Measurements from ENCODE around the gene FAM120A. TPM values are rescaled to one million over a fixed set of nuclear protein-coding genes. Genes with fewer than 3 reads are reported as not detected.

Gene FAM120A
- total RNA-seq, 6 experiments from 2014 or later: 61.9 to 92.1 (median 76.0) TPM

DNA sequence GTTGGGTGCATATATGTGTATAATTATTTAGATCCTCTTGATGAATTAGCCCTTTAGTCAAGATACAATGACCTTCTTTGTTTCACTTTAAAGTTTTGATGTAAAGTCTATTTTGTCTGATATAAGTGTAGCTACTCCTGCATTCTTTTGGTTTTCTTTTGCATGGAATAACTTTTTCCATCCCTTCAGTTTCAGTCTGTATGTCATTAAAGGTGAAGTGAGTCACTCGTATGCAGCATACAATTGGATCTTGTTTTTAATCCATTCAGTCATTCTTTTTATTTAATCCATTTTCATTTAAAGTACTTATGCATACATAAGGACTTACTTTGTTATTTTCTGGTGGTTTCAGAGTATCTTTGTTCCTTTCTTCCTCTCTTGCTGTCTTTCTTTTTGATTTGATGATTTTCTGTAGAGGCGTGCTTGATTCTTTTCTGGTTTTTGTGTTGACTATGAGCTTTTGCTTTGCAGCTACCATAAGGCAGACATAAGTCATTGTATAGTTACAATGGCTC, 36.3 kb upstream of the FAM120A start:
- ATAC-seq: no peak
- H3K27ac ChIP-seq: no peak overlapping the region
- H3K36me3 ChIP-seq: no peaks in the 10 kb centered on the region
- WGBS (ENCODE audit: insufficient coverage, low coverage, low lambda C conversion rate, missing lambda C conversion rate): 88% methylated on average over 2 of the region's 2 CpGs
- intact Hi-C loops (cut with DNase I): no loop called here
- H3K4me1 ChIP-seq: no peaks in the 10 kb centered on the region
- TF ChIP-seq POLR2A (IDR thresholded peaks at IDR 0.05) (no peak), CTCF (IDR thresholded peaks at IDR 0.05) (no peak)
- DNase-seq: no peak
- no peaks in the 10 kb centered on the region for H3K27me3 ChIP-seq
- no peak overlapping the region for H3K4me3 ChIP-seq
- H3K9me3 ChIP-seq: peaks cover 0 to 5% (median 0%) of the 10 kb centered on the region in 4 donors

DNA sequence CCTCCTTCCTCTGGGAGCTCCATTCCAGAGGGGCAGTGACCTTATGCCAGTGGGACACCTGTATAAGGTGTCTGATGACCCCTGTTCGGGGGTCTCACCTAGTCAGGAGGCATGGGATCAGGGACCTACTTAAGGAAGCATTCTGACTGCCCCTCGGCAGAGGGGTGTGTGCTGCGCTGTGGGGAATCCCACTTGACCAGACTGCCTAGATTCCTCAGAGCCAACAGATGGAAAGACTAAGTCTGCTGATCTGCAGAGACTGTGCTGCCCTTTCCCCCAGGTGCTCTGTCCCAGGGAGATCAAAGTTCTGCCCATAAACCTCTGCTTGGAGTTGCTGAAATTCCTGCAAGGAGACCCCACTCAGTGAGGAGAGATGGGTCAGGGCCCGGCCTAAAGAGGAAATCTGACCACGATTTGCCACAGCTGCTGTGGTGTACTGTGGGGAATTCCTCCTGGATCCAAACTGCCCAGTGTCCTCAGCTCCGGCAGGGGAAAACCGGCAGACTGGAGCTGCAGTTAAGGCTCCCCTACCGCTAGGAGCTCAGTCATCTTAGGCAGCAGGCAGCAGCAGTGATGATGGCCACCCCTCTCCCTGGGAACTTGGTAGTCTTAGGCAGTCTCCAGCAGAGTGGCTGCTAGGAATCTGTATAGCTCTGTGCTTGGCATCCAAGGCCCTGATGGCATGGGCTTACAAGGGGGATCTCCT, 34.8 kb upstream of the FAM120A start:
- intact Hi-C loops (cut with DNase I): no loop called here
- DNase-seq: no peak

DNA sequence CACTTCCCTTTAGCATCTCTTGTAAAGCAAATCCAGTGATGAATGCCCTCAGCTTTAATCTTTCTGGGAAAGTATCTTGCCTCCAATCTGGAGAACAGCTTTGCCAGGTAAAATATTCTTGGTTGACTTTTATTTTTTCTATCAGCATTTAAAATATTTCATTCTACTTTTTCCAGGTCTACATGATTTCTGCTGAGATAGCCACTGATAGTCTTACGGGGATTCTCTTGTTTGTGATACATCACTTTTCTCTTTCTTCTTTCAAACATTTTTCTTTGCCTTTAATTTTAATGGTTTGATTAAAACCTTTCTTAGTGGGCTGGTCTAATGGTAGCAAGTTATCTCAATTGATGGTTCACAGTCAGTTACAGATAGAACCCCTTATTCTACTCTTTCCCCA, 33.9 kb upstream of the FAM120A start:
- Histone ChIP-seq H3K27ac (no peak overlapping the region), H3K4me3 (no peak overlapping the region), H3K4me1 (no peaks in the 10 kb centered on the region), H3K27me3 (no peaks in the 10 kb centered on the region), H3K9me3 (peaks cover 0 to 5% (median 0%) of the 10 kb centered on the region in 4 donors), H3K36me3 (no peaks in the 10 kb centered on the region)
- no peak for DNase-seq
- ATAC-seq: no peak
- 100% methylated on average over 1 of the region's 1 CpG for WGBS (ENCODE audit: insufficient coverage, low coverage, low lambda C conversion rate, missing lambda C conversion rate)
- TF ChIP-seq POLR2A (IDR thresholded peaks at IDR 0.05): no peak
- intact Hi-C loops (cut with DNase I): no loop called here

More for the DNA sequence above, 34.8 kb upstream of the FAM120A start:
- H3K36me3 ChIP-seq: no peaks in the 10 kb centered on the region
- TF ChIP-seq CTCF (IDR thresholded peaks at IDR 0.05) (no peak), POLR2A (IDR thresholded peaks at IDR 0.05) (no peak)
- no peak for ATAC-seq
- H3K27ac ChIP-seq: no peak overlapping the region
- H3K4me3 ChIP-seq: no peak overlapping the region
- WGBS (ENCODE audit: insufficient coverage, low coverage, low lambda C conversion rate, missing lambda C conversion rate): 86% methylated on average over 4 of the region's 8 CpGs
- H3K9me3 ChIP-seq: peaks cover 0 to 5% (median 0%) of the 10 kb centered on the region in 4 donors
- no peaks in the 10 kb centered on the region for H3K4me1 ChIP-seq
- H3K27me3 ChIP-seq: no peaks in the 10 kb centered on the region

GRCh38 chr9:93419023-93419422, 32.5 kb upstream of the FAM120A start:
- WGBS (ENCODE audit: insufficient coverage, low coverage, low lambda C conversion rate, missing lambda C conversion rate): 63% methylated on average over 1 of the region's 1 CpG
- intact Hi-C loops (cut with DNase I): no loop called here

More at GRCh38 chr9:93419023-93419422, 32.5 kb upstream of the FAM120A start:
- H3K9me3 ChIP-seq: peaks cover 0 to 5% (median 0%) of the 10 kb centered on the region in 4 donors
- no peaks in the 10 kb centered on the region for H3K4me1 ChIP-seq
- H3K36me3 ChIP-seq: no peaks in the 10 kb centered on the region
- no peak for TF ChIP-seq POLR2A (IDR thresholded peaks at IDR 0.05)
- no peak for TF ChIP-seq CTCF (IDR thresholded peaks at IDR 0.05)
- no peak overlapping the region for H3K4me3 ChIP-seq
- H3K27ac ChIP-seq: no peak overlapping the region
- H3K27me3 ChIP-seq: no peaks in the 10 kb centered on the region
- ATAC-seq (no peak), DNase-seq (no peak)
